NT2/D1 (cell line): ENCODE measurements around the gene PWP1.
A peak's percentile ranks its signal among the peaks of the same experiment; 100 is the strongest.

Experiments used
- DNase-seq: peaks from one replicate; pipeline ENCODE4 v3.0.0-alpha.2; 2011; ENCODE audit warnings: low read depth, low spot score
- H3K27me3 ChIP-seq: 2 replicates; pipeline ENCODE4 v1.6.0; 2011; ENCODE audit warnings: mild to moderate bottlenecking; ENCODE audit not compliant: insufficient read length, insufficient read depth
- H3K36me3 ChIP-seq: 2 replicates; pipeline ENCODE4 v1.6.1; 2011; ENCODE audit warnings: mild to moderate bottlenecking, low read length, mixed read lengths; ENCODE audit not compliant: insufficient read depth, insufficient read length
- H3K4me1 ChIP-seq: 2 replicates; pipeline ENCODE4 v1.5.1; 2011; ENCODE audit not compliant: insufficient read depth, insufficient read length
- H3K4me3 ChIP-seq: 2 replicates; pipeline ENCODE4 v1.5.1; 2011; ENCODE audit warnings: low read depth; ENCODE audit not compliant: insufficient read length
- H3K9ac ChIP-seq: 2 replicates; pipeline ENCODE4 v1.6.0; 2011; ENCODE audit warnings: low read depth; ENCODE audit not compliant: insufficient read length
- H3K9me3 ChIP-seq: 2 replicates; pipeline ENCODE4 v1.5.1; 2011; ENCODE audit warnings: mild to moderate bottlenecking, low read length; ENCODE audit not compliant: insufficient read depth
- SUZ12 ChIP-seq: IDR thresholded peaks from 2 replicates; pipeline ENCODE4 v1.6.1; 2011; ENCODE audit not compliant: insufficient read length, insufficient read depth; ENCODE audit errors: extremely low read depth
- YY1 ChIP-seq: IDR thresholded peaks from 2 replicates; pipeline ENCODE4 v1.6.1; 2011; ENCODE audit not compliant: insufficient read length, insufficient read depth
- ZNF274 ChIP-seq: IDR thresholded peaks from 2 replicates; pipeline ENCODE4 v1.6.1; 2011; ENCODE audit warnings: mild to moderate bottlenecking, low read depth, low read length

Gene PWP1

GRCh38 chr12:107668320-107669098, 17.1 kb upstream of the PWP1 start:
- Histone ChIP-seq H3K9ac (no peak overlapping the region), H3K36me3 (no peaks in the 10 kb centered on the region), H3K9me3 (no peaks in the 10 kb centered on the region), H3K4me1 (peaks cover 5% of the 10 kb centered on the region), H3K27me3 (no peaks in the 10 kb centered on the region), H3K4me3 (no peak overlapping the region)
- TF ChIP-seq SUZ12 (no peak), ZNF274 (no peak), YY1 (no peak)
- no peak for DNase-seq

DNA sequence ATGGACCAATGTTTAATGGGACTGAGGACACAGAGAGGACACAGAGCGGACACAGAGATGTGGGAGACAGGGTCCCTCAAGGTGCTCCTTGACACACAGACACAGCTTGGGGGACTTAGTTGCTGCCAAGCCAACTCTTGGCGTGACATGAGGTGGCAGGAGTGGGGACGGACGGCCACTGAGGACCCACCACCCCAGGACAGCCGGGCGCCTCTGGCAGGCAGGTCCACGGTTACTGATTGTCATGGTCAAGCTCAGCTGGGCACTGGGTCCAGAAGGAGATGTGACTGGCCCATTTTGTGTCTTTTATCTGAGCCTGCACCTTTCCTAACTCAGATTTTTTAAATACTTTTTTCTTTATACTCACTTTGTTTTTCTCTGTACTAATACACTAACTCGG, 15.7 kb upstream of the PWP1 start:
- no peaks in the 10 kb centered on the region for H3K9me3 ChIP-seq
- DNase-seq, result no peak
- no peak for TF ChIP-seq SUZ12
- TF ChIP-seq YY1, result no peak
- TF ChIP-seq ZNF274, result no peak
- H3K27me3 ChIP-seq, result no peaks in the 10 kb centered on the region
- H3K4me1 ChIP-seq, result peaks cover 5% of the 10 kb centered on the region
- no peak overlapping the region for H3K4me3 ChIP-seq
- H3K9ac ChIP-seq, result no peak overlapping the region
- no peaks in the 10 kb centered on the region for H3K36me3 ChIP-seq

GRCh38 chr12:107670999-107671643, 14.5 kb upstream of the PWP1 start:
- Histone ChIP-seq H3K9ac (no peak overlapping the region), H3K4me1 (peaks cover 5% of the 10 kb centered on the region), H3K27me3 (no peaks in the 10 kb centered on the region), H3K9me3 (no peaks in the 10 kb centered on the region), H3K4me3 (no peak overlapping the region), H3K36me3 (no peaks in the 10 kb centered on the region)
- TF ChIP-seq YY1, result no peak
- DNase-seq, result peak; percentile 58

GRCh38 chr12:107677671-107678070, 7.9 kb upstream of the PWP1 start:
- no peak overlapping the region for H3K4me3 ChIP-seq
- TF ChIP-seq SUZ12 (no peak), ZNF274 (no peak), YY1 (no peak)
- no peaks in the 10 kb centered on the region for H3K36me3 ChIP-seq
- no peak for DNase-seq
- no peaks in the 10 kb centered on the region for H3K27me3 ChIP-seq
- no peaks in the 10 kb centered on the region for H3K4me1 ChIP-seq
- H3K9ac ChIP-seq, result no peak overlapping the region
- H3K9me3 ChIP-seq, result no peaks in the 10 kb centered on the region

- H3K9me3 ChIP-seq, result no peaks in the 10 kb centered on the region
- TF ChIP-seq YY1 (no peak), ZNF274 (no peak), SUZ12 (no peak)
- no peaks in the 10 kb centered on the region for H3K36me3 ChIP-seq
- H3K27me3 ChIP-seq, result no peaks in the 10 kb centered on the region
- H3K4me1 ChIP-seq, result no peaks in the 10 kb centered on the region
- no peak overlapping the region for H3K4me3 ChIP-seq
- H3K9ac ChIP-seq, result no peak overlapping the region
- DNase-seq, result no peak
Observed at GRCh38 chr12:107679336-107679735, 6.3 kb upstream of the PWP1 start.

- Histone ChIP-seq H3K9ac (no peak overlapping the region), H3K4me3 (no peak overlapping the region), H3K4me1 (no peaks in the 10 kb centered on the region), H3K27me3 (no peaks in the 10 kb centered on the region), H3K36me3 (no peaks in the 10 kb centered on the region), H3K9me3 (no peaks in the 10 kb centered on the region)
- no peak for TF ChIP-seq YY1
- no peak for TF ChIP-seq SUZ12
- no peak for TF ChIP-seq ZNF274
- no peak for DNase-seq
Observed at GRCh38 chr12:107681455-107681835, 4.2 kb upstream of the PWP1 start.

DNA sequence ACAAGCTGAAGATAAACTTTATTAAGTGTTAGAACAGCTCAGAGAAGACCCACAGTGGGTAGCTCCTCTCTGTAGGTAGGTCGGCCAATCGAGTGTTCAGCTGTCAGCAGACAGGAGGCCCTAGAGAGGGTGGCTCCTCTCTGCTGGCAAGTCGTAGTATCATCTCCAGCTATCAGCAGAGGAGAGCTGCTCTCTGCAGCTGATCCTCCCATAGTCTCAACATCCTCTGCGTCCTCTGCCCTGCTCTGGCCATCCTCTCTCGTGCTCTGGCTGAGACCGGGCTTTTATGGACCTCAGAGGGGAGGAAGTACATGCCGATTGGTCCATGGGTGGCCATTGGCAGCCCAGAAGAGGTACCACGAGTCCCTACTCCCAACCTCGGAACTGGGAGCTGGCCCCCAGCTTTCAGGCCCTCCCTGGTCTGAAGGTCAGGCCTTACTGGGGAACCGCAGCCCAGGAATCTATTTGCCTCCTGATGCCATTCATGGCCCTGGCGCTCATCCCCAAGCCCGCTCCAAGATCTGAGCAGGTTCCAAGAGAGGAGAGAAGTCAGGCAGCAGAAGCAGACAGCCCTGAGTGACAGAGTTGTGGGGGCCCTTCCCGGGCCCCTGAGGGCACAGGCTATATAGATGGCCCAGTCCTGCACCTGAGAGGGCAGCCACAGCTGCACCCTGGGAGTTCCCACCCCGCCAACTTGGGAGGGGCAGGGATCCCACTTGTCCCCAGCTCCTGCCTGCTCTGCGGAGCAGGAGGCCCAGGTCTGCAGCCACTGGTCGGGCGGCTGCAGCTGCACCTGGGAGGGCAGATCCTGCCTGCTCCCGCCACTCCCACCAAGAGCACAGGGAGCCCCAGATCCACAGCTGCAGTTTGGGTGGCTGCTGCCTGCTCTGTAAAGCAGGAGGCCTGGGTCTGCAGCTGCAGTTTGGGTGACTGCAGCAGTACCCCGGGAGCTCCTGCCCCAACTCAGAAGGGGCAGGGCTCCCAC, 3.5 kb upstream of the PWP1 start:
- no peaks in the 10 kb centered on the region for H3K4me1 ChIP-seq
- no peak for DNase-seq
- H3K9me3 ChIP-seq, result no peaks in the 10 kb centered on the region
- no peaks in the 10 kb centered on the region for H3K36me3 ChIP-seq
- H3K27me3 ChIP-seq, result no peaks in the 10 kb centered on the region
- H3K4me3 ChIP-seq, result no peak overlapping the region
- no peak overlapping the region for H3K9ac ChIP-seq
- no peak for TF ChIP-seq SUZ12
- TF ChIP-seq YY1, result no peak
- no peak for TF ChIP-seq ZNF274
